HG03280 (cell line): Measurements from ENCODE around the gene NR4A1.
A peak's percentile ranks its signal among the peaks of the same experiment; 100 is the strongest.

Experiments used
- ATAC-seq: cut with Tn5 transposase; IDR thresholded peaks from one replicate; pipeline ENCODE4 v1.9.1; 2021; ENCODE audit warnings: mild to moderate bottlenecking, moderate library complexity; ENCODE audit not compliant: unreplicated experiment

NR4A1 gene

GRCh38 chr12:52074971-52075724 lies 23.9 kb downstream of the NR4A1 start:
- ATAC-seq: no peak

DNA sequence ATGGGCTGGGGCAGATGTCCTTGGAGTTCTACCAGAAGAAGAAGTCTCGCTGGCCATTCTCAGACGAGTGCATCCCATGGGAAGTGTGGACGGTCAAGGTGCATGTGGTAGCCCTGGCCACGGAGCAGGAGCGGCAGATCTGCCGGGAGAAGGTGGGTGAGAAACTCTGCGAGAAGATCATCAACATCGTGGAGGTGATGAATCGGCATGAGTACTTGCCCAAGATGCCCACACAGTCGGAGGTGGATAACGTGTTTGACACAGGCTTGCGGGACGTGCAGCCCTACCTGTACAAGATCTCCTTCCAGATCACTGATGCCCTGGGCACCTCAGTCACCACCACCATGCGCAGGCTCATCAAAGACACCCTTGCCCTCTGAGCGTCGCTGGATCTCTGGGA lies 25.6 kb downstream of the NR4A1 start:
- no peak for ATAC-seq

GRCh38 chr12:52078276-52078675 lies 27.0 kb downstream of the NR4A1 start:
- no peak for ATAC-seq

DNA sequence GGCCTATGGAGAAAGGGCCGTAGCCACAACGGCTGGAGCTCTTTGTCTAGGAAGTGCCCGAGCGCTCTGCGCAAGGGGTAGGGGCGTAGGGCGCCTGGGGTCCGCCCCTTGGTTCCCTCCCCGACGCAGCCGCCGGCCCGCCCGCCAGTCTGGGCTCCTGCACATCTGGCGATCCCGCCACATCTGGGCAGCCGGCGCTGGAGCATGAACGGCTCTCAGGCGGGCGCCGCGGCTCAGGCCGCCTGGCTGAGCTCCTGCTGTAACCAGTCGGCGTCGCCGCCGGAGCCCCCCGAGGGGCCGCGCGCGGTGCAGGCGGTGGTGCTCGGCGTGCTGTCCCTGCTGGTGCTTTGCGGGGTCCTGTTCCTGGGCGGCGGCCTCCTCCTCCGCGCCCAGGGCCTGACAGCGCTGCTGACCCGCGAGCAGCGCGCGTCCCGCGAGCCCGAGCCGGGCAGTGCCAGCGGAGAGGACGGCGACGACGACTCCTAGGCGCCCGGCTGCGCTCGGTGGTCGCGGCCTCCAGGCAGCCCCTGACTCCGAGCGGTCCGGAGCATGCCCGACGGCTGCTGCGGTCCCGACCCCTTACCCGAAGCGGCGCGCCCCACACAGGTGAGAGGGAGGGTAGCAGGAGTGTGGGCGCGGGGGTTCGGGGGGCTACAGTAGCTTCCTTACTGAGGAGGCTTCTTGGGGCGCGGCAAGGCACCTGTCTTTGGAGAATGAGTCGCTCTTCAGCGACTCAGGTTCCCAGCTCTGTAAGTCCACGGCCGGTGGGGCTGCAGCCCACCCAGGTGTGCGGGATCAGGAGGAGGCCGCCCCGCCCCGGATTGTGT lies 28.5 kb downstream of the NR4A1 start, which contains the start of gene SMIM41:
TSS of gene SMIM41 (plus strand) at position 129 of the 827 bp plus-strand sequence. CDS start at position 205, 76 bp downstream.
- no peak for ATAC-seq

GRCh38 chr12:52080403-52081251 lies 29.4 kb downstream of the NR4A1 start:
- ATAC-seq: no peak

GRCh38 chr12:52081263-52081733 lies 30.1 kb downstream of the NR4A1 start:
- no peak for ATAC-seq

DNA sequence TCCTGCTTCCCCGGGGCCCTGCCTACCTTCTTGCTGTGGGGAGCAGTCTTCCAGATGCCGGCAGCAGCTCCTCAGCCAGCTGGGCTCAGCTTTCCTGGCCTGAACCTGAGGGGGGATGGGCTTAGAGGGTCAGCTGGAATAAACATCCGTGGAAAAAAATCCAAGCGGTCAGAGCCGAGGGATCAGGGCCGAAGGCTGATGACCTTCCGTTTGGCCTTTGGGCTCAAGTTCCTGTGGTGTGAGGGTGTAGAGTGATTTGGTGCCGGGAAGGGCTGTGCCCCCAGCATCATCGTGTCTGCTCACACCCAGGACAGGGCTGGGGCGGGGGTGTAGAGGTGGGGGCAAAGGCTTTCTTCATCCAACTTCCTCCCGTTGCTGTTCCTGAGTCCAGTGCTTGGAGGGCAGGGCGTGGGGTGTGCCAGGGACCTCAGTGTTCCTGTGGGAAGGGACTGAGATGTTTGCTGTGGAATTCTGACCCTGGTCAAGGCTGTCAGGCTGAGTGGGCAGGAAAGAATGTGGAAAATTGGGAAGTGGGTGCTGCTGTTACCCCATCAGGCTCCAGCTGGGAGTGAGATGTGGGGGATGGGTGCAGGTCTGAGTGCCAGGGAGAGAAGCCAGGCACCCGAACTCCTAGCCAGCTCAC lies 30.9 kb downstream of the NR4A1 start:
- ATAC-seq: no peak

GRCh38 chr12:52082669-52082987 lies 31.4 kb downstream of the NR4A1 start:
- no peak for ATAC-seq

DNA sequence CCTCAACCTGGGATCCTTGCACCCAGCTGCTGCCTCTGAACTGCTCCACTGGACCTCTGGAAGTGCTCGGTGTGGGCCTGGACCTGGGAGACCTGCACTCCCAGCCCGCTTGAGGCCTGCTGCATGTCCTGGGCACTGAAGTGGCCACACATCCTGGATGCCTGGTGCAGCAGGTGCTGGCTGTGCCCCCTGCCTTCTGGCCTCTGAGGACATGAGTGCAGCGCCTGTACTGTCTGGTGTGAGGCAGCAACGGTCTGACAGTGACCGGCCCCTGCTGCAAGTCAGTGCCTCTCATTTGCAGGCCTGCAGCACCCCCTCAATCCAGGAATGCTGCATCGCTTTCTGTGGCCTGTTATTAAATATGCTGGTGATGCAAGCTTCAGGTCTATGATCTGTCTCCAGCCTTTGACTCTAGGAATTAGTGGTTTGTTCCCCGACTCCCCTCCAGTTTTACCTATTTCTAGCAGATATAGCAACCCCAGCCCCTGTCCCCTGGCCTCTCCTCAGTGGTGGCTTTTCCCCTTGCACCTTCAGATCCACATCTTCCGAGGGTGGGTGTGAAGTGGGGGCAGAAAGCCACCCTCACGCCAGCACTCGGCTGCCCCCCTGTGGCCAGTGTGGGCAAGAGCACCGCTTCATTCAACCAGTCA lies 31.9 kb downstream of the NR4A1 start:
- ATAC-seq: peak; percentile 47

GRCh38 chr12:52083638-52083996 lies 32.4 kb downstream of the NR4A1 start:
- ATAC-seq: no peak

DNA sequence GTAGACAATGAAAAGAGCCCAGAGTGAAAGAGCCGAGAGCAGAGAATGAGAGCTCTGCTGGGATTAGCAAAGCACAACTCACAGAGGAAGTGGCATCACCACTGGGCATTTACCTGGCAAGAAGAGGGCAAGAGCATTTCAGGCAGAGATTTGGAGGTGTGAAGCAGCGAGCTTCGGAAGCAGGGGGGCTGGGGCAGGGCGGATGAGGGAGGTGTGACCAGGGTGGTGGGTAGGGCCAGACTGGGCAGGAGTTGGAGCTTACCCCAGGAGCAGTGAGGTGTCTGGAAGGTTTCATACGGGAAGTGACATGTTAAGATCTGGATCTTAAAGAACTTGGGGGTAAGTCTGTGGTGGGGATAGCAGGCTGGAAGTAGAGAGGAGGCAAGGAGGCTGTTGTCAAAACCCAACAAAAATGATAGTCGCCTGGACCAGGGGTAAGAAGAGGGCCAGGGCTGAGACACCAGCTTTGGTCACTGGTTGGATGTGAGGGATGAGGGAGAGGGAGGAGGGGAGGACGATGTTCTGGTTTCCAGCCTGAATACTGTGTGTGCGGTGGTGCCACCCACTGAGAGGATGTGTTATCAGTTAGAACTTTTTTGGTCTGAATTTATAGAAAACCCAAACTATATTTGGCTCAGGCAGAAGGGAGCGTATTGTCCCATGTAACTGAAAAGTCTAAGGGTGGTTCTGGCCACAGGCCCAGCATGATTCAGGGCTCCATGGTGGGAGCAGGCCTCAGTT lies 33.4 kb downstream of the NR4A1 start:
- ATAC-seq: no peak

GRCh38 chr12:52085682-52086180 lies 34.5 kb downstream of the NR4A1 start:
- ATAC-seq: no peak

GRCh38 chr12:52086366-52086765 lies 35.1 kb downstream of the NR4A1 start:
- ATAC-seq: no peak

DNA sequence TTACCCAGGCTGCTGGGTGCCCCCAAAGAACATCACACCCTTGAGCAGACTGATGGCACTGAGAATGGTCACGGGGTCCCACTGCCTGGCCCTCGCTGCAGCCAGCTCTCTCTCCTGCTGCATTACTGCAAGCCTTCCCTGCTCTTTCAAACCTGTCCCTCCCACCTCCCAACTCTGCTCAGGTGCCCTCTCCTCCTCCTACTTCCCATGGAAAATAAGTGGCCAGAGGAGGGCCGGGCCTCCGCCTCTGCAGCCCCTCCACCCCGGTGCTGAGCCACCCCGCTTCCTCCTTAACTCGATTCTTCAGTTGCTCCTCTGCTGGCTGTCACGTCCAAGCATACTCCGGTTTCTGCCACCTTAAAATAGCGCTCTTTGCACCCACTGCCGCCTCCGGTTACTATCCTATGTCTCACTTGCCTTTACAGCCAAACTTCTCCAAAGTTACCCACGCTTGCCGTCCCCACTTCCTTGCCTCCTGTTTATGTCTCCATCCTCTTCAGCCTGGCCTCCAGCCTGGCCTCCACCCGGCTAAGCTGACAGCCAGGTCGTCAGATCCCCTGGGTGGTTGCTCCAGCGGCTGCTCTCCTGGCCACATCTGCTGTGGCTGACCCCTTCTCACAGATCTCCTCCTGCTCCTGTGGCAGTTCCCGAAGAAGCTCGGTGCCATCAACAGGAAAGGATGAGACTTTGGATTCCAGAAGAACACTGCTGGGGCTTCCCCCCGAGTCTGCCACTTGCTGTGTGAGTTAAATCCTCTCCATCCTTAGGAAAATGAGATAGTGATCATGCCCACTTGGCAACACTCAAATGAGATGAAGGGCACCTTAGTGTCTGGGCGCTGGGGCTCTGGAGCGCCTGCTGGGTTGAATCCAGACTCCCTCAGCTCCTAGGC lies 35.9 kb downstream of the NR4A1 start:
- no peak for ATAC-seq

DNA sequence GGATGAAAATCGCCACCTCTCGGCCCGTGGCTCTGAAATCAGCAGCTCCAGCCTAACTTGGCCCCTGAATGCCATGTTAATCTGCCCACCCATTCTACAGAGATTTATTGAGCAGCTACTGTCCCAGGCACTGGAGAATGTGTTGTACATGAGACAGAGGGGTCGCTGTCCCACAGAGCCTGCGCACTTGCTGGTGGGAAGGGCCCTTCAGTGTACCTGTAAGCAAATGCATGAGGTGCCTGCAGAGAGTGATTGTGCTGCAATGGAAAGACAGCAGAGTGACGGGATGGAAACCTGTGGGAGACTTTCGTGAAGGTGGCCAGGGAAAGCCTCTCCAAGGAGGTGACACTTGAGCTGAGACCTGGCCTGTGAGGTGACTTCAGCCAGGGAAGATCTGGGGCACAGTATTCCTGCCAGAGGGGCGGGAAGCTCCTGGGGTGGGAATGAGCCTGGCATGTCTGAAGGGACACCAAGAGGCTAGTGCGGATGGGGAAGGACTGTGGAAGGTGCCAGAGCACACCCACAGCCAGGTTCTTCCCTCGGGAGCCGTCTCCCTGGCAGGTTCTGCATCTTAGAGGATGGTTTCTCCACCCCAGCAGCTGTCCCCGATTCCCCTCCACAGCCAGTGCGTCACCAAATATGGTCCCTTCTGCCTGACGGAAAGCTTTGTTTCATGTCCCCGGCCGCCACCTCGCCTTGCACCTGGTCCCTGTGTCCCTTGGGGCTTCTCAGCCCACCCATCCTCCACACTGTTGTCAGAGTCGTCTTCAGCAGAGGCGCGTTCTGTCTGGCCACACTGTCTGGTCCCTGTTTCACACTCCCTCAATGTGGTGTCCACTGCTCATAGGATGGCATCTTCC lies 36.9 kb downstream of the NR4A1 start:
- ATAC-seq: no peak

- no peak for ATAC-seq
Measured at GRCh38 chr12:52089491-52089890, 38.2 kb downstream of the NR4A1 start.

- ATAC-seq: no peak
Measured at GRCh38 chr12:52090291-52090690, 39.0 kb downstream of the NR4A1 start.
